COLO668 (cell line): ENCODE measurements around the gene SLC2A9.

ENCODE experiments used
- DNase-seq: peaks from one replicate; lab custom pipeline; 2025; ENCODE audit not compliant: unreplicated experiment; lab: John Stamatoyannopoulos, UW

SLC2A9 gene

DNA sequence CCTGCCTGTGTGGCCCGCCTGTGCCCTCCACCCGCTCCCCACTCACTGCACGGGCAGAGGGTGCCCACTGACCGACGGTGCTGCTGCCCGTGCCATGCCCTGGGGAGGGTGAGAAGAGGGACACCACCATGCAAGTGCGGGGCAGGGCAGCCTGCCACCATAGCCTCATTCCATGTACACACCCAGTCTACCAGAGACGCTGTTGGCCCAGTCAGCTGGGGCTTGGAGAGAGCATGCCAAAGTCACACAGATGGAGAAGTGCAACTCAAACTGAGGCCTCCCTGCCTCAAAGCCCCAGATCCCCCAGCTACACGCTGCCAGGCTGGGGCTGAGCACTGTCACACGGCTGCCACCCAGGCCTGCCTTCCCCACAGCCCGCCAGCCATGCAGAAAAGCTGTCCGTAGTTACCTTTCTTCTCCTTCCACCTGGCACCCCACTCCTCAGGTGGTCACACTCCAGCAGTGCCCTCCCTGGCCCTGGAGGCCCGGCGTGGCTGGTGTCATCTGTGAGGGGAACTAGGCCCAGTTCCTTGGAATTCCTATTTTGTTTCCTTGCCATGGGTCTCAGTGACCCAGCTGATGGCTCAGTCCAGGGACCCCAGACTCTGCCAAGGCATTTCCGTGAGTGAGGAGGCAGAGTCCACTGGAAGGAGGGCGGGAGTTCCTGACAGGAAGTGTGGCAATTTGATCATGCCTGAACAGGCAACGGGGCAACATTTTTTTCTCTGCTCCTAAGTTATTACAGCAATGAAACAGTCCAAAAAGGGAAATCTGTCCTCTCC, at the start of gene SLC2A9:
Gene SLC2A9, minus strand, starts transcription at position 627 of the 782 bp plus-strand sequence. Its CDS starts 68 bp downstream, at position 559.
- no peak for DNase-seq

DNA sequence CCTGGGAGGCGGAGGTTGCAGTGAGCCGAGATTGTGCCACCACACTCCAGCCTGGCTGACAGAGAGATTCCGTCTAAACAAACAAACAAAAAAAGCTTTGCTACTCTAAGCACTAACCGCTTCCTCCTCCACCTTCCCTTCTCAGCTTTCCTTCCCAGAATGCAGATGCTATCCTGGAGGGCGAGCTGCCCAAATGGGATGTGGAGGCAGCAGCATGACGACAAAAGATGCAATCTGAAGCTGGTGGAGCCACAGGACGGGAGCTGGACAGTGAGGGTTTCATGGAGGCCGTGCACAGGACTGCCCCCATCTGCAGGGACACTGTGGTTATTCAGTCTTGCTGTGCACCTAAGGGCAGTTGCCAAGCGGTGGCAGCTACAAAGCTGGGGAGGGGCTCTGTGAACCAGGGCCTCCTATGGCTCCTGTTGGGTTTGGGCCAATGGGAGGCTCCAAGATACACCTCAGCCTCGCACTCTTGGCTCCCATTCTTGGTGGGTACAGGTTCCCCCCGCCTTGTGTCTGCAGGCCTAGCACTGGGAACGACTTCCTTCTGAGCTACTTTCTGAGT, 47.9 kb upstream of the SLC2A9 start:
- no peak for DNase-seq

DNA sequence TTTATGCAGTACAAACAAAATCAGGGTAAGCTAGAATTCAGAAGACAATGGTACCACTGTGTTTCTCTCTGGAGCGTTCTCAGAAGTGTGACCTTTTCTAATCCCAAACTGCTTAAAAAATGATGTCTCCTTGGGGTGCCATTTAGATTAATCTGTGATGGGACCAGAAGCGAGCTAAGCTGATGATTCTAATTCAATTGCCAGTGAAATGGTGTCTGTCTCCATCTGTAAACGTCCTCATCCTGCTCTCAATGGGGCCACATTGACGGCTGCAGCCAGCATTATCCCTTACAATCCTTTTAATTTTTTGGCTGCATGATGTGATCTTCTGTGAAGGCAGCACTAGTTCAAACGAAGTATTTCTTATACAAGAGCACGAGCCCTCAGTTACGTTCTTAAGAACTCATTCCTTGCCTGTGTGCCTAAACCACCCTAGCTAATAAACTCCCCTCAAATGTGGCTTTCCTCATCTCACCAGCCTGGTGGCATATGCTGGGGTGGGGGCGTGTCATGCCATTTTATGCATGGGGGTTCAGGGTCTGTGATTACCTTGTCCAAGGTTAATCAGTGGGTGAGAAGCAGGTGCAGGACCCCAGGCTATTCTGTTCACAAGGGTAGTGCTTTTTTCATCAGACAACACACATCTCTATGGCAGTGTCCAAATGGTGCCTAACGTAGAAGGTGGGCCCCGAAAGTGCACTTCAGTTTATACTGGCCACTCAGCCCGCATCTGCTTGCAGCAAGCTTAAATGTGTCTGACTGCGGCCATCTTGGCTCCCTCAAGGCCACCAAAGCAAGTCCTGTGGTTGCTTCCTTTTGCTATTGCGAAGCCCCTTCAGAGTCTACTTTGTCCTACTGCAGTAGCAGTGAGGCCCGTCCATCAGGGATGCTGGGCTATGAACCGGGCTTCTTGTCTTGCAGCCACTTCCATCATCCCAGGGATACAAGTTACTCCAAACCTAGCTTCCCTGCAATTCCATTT, 45.7 kb upstream of the SLC2A9 start:
- no peak for DNase-seq

DNA sequence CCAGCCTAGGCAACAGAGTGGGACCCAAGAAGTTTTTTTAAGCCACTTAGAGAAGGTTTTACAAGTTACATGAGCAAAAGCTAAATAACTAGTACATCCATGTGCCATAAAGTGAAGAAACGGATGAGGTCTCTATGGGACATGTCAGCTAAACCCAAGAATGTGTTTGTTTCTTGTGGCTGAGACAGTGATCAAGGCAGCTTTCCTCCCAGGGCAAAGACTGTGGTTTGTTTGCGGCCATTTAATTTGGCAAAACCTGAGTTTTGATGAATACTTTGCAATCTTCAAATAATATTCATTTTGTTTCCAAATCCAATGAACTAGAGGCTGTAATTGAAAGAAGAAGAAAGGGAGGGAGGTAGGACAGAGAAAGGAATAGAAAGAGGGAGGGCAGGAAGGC, 44.9 kb upstream of the SLC2A9 start:
- no peak for DNase-seq

DNA sequence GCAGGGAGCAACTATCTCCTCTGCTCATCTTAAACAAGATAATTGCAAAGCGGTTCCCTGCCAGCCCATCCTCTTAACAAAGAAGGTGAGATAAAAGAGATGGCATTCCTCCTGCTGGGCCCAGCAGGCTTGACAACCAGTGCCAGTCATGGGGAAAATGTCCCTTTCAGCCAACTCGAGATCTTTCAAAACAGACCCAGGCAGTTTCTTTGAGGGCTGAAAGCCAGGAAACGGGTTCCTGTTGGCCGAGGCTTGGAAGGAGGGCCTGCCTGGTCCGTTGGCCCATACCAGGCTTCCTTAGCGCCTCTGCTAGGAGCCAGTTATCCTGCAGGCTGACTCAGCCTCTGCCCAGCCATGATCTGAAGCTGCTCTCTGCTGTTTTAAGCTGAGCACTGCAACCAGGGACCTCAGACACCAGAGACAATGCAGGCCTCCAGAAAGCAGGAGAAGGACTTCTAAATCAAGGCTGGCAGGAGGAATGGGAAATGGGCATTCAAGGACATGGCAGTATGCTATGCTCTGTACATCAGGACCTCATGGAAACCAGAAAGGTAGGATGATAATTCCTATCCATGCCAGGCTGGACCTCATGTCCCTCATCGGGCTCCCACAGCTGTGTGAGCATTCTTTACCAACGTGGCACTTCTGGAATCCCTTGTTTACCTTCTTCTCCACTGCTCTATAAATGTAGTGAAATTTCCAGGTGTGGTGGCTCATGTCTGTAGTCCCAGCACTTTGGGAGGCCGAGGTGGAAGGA, 42.4 kb upstream of the SLC2A9 start:
- DNase-seq = no peak

DNA sequence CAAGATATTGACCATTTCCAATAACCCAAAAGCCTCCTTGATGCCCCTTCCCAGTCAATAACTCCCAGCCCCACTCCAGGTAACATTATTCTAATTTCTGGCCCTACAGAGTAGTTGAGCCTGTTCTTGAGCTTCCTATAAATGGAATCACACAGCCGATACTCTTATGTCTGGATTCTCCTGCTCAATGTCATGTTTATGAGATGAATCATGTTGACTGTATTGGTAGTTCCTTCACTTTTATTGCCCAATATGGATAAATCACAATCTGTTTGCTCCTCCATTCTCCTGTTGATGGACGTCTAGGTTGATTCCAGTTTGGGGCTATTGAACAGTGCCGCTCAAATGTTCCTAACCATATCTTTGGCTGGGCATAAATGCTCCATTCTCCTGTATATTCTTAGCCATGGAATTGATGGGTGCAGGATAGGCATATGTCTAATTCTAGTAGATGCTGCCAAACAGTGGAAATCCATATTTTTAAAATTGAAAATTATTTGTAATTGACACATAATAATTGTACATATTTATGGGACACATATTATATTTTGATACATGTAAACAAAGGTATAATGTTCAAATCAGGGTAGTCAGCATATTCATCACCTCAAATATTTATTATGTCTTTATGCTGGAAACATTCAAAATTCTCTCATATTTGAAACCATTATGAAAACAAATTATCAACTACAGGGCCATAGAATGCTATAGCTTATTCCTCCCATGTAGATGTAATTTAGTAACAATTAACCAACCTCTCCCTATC, 40.5 kb upstream of the SLC2A9 start:
- no peak for DNase-seq

DNA sequence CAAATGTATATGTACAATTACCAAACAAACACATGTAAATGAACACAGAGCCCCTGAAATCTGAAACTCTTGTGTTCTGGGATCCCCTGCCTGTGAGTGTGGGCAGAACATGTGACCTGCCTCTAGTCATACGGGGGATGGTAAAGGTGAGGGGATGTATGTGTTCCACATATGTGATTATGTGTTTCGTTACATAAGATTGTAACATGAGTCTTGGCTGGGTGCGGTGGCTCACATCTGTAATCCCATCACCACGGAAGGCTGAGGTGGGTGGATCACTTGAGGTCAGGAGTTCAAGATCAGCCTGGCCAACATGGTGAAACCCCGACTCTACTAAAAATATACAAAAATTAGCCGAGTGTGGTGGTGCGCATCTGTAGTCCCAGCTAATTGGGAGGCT, 37.1 kb upstream of the SLC2A9 start:
- DNase-seq = no peak

DNA sequence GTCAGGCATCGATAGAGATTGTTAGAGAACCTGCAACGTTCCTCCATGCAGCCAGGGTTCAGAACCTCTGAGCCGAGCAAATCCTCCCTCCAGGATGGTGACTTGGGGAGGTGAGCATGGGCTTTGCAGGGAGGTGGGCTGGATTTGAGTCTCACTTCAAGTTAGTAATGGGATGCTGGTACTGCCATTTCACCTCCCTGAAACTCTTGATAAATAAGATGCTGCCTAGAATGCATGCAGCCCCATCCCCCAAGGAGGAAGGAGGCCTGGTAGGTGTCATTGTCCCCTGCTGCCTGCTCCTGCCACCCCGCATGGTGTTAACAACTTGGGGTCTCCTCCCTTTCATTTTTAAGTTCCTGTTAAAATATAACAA, 35.7 kb upstream of the SLC2A9 start:
- DNase-seq = no peak

DNA sequence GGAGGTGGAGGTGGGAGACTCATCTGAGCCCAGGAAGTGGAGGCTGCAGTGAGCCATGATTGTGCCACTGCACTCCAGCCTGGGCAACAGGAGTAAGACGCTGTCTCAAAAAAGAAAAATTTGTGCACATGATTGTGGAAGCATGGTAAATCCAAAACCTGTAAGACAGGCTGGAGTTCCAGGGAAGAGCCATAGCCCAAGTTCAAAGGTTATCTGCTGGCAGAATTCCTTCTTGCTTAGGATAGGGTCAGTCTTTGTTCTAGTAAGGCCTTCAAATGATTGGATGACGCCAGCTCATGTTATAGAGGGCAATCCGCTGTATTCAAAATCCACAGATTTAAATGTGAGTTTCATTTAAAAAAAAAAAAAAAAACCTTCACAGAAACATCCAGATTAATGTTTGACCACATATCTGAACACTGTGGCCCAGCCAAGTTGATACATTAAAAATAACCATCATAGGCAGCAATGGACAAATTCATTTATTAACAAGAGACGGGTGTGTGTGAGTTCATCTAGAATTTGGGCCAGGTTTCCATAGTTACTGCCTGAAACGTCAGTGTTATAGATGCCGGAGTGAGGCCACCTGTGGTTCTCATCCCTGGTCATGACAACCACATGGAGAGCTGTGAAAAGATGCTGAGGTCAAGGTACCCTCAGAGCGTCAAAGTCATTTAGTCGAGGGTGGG, 35.2 kb upstream of the SLC2A9 start:
- DNase-seq = no peak

DNA sequence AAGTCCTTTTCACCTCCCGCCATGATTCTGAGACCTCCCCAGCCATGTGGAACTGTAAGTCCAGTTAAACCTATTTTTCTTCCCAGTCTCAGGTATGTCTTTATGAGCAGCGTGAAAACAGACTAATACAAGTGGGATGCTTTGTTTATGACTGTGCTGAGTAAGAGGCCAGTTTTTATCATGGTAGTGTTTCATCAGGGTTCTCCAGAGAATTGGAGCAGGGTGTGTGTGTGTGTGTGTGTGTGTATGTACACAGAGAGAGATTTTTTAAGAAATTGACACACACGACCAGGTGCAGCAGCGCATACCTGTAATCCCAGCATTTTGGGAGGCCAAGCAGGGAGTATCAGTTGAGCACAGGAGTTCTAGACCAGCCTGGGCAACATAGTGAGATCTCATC, 34.6 kb upstream of the SLC2A9 start:
- no peak for DNase-seq

DNA sequence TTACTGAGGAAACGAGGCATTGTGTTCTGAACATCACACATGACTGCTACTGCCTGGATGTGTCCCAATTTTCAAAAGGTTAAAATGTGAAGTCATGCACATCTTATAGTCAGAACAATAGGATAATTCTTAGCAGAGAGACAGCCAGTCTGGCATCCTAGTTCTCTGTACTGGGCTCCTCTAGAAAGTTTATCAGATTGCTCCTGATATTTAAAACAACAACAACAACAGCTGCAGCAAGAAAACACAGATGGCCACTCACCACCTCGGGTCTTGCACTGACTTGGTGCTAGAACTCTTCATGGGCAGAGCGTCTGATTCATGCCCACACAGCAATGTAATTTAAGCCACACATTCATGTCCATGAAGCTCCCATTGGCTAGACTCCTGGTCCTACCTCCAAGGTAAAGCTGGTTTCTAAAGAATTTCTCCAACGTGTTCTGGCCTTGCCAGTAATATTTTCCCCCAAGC, 33.3 kb upstream of the SLC2A9 start:
- no peak for DNase-seq

DNA sequence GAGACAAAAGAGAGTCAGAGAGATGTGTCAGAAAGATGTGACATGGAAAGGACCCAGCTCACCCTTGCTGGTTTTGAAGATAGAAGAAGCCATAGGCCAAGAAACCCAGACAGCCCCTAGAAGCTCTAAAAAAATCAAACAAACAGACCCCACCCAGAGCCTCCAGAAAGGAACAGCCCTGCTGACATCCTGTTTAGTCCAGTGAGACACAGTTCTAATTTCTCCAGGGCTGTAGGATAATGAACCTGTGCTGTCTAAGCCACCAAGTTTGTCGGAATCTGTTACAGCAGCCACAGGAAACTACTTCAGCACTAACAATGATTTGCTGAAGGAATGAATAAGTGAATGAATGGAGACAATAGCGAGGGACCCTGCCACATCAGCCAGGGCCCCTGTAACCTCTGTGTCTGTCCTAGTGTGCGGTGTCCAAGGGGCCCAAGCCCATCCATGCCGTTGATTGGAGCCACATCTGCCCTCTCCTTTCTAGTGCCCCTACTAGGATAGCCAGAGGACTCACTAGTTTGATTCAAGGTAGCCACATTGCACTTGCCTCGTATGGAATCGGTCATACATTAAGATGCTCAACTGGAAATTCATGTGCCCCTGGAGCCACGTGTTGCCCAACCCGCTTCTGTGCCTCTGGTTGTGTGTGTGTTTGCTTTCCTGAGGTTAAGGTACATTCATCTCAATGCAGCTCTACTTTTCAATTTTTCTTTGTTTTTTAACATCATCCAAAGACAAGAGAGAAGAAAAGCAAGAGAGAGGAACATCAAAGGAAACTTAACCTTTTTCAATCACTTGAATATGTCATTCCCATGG, 32.5 kb upstream of the SLC2A9 start:
- DNase-seq = no peak

DNA sequence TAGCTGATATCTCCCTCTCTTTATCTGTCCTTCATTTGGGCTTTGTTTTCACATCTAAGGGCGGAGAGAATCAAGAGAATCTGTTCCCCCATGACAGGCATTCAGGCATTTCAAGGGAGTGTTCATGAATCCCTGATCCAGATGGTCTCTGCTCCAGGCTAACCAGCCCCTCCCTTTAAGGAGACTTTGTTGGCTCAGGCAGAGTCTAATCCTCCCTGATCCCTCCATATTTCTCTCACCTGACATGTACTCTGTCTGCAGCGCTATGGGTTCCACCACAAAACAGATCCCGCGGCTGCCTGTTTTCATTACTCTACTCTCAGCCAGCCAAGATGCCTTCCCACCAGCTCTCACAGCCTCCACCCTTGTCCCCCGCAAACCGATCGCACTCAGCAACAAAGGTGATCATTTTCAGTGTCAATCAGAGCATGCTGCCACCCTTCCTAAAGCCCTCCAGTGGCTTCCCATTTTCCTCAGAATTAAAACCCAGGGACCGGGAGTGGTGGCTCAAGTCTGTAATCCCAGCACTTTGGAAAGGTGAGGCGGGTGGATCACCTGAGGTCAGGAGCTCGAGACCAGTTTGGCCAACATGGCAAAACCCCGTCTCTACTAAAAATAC, 30.3 kb upstream of the SLC2A9 start:
- DNase-seq = no peak

DNA sequence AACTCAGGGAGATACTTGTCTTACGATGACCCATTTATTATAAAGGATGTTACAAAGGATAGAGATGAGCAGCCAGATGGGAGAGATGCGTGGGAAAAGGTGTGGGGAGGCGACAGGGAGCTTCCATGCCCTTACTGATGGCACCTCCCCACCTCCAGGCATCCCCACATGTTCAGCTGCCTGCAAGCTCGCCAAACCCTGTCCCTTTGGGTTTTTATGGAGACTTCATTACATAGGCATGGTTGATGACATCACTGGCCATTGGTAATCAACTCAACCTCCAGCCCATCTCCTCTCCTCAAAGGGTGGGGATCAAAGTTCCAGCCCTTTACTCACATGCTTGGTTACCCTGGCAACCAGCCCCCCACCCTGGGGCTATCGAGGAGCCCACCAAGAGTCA, 29.4 kb upstream of the SLC2A9 start:
- DNase-seq = no peak

DNA sequence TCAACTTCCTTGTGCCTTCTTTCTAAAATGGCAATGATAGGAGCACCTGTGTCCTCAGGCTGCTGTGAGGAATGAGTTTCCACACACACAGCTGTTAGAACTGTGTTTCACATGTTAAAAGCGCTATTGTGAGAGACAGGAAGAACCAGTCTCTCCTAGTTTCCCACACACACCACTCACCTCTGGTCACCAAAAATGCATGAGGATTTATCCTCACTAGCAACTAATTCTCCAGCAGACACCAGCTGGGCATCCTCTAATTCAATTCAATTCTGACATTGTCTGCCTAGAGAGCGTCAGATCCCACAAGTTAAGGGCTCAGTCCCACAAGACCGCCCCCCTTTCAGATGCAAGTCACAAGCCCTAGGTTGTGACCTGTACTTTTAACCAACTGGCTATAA, 29.0 kb upstream of the SLC2A9 start:
- DNase-seq = no peak

DNA sequence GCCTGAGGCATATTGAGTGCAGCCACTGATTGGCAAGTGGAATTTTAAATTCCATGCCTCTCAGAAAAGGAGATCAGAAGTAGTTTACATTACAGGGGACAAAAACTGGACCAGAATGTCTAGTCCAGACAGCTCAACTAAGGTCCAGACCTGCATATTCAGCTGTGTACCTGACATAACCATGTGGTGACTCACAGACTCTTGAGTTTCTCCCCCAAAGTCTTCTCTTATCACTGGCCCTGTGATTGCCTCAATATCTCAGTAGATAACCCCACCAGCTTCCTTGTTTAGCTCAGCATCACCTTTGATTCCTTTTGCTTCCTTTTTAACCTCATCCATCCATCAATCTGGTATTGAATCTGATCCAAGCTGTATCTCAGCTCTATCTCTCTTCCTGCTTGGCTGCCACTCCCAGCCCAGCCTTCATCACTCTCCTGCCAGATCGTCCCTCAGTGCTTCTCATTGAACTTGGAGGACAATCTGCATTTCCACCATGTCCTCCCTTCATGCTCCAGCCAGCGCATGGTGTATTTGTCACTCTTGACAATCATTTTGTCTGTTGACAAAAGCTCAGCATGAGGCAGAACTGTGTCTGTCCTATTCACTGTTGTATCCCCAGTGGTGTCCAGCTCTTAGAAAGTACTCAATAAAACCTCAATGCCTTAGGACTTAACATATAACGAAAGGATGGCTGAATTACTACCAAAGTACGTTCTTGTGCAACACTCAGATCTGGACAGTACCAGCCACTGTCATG, 27.8 kb upstream of the SLC2A9 start:
- DNase-seq = no peak

DNA sequence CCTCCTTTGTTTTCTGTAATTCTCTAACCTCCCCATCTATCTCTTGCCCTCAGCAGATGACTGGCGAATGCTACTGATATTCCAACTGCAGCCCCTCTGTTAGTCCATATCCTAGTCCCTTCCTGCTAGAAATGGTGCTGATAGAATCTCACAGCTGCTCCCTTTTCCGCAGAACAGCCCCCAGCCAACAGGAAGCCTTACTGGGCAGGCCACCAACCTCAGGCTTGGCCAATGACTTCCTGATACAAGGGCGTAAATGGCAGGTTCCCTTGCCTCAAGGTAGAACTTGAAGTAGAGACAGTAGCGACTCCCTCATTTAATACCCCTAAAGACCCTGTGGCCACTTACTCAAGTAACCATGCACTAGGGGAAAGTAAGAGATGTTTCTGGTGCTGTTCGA, 26.7 kb upstream of the SLC2A9 start:
- DNase-seq = no peak

DNA sequence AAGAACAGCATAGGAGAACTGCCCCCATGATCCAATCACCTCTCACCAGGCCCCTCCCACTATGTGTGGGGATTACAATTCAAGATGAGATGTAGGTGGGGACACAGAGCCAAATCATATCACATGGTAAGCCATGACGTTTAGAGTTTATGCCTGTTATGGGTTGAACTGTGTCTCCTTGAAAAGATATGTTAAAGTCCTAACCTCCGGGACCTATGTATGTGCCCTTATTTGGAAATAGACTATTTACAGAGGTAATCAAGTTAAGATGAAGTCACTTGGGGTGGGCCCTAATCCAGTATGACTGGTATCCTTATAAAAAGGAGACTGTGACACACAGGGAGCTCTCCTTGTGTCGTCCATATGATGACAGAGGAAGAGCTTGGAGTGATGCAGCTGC, 25.2 kb upstream of the SLC2A9 start:
- DNase-seq = no peak
